Nephron progenitor cell (in vitro differentiated cells): ENCODE results near the gene TMEM203.
"Not testable (repeated sequence)": the region's sequence is repeated elsewhere in the genome, so short reads cannot be mapped to it uniquely, and the experiment has no call there.

Experiments
- DNase-seq: peaks from one replicate; pipeline ENCODE4 v3.0.0; 2021
- H3K27ac Mint-ChIP-seq: 2 replicates; pipeline ENCODE4 v1.8.0; 2021; ENCODE audit warnings: mild to moderate bottlenecking, moderate library complexity, mixed read lengths
- H3K27me3 Mint-ChIP-seq: 2 replicates; pipeline ENCODE4 v1.8.0; 2021; ENCODE audit warnings: mild to moderate bottlenecking, low read depth, mixed read lengths; ENCODE audit not compliant: poor library complexity
- H3K36me3 Mint-ChIP-seq: 2 replicates; pipeline ENCODE4 v1.8.0; 2021; ENCODE audit warnings: low read depth, mixed read lengths
- H3K4me1 Mint-ChIP-seq: 2 replicates; pipeline ENCODE4 v1.8.0; 2021; ENCODE audit warnings: mixed read lengths
- H3K4me3 Mint-ChIP-seq: 2 replicates; pipeline ENCODE4 v1.8.0; 2021; ENCODE audit warnings: mild to moderate bottlenecking, moderate library complexity, mixed read lengths
- H3K9me3 Mint-ChIP-seq: 2 replicates; pipeline ENCODE4 v1.8.0; 2021; ENCODE audit warnings: mild to moderate bottlenecking, moderate library complexity, mixed read lengths
- CTCF ChIP-seq: fragments of 200-600 bp; sonication (generic); IDR thresholded peaks from 2 replicates; pipeline ENCODE4 v1.5.0; 2021; ENCODE audit warnings: antibody characterized with exemption

Gene TMEM203

GRCh38 chr9:137241490-137242268 lies 36.2 kb upstream of the TMEM203 start:
- DNase-seq = no peak
- Mint-ChIP-seq H3K36me3 (peaks cover 15% of the 10 kb centered on the region), H3K9me3 (no peaks in the 10 kb centered on the region), H3K27me3 (peaks cover 3% of the 10 kb centered on the region), H3K27ac (no peak overlapping the region), H3K4me1 (peaks cover 56% of the 10 kb centered on the region), H3K4me3 (peak overlapping the region; percentile 89)
- no peak for TF ChIP-seq CTCF

GRCh38 chr9:137240841-137241489 lies 35.5 kb upstream of the TMEM203 start, which contains the start of gene TUBB4B:
Gene TUBB4B, plus strand, starts transcription at chr9:137241287. Its CDS starts 74 bp downstream, at chr9:137241361.
- TF ChIP-seq CTCF = no peak
- Mint-ChIP-seq H3K4me1 (peaks cover 53% of the 10 kb centered on the region), H3K27ac (peak within 1 kb of the TSS; percentile 93)

GRCh38 chr9:137240318-137240840 lies 34.9 kb upstream of the TMEM203 start:
- Mint-ChIP-seq H3K9me3 (no peaks in the 10 kb centered on the region), H3K4me3 (peak overlapping the region; percentile 81), H3K36me3 (peaks cover 15% of the 10 kb centered on the region), H3K27me3 (no peaks in the 10 kb centered on the region), H3K27ac (no peak overlapping the region), H3K4me1 (peaks cover 53% of the 10 kb centered on the region)
- TF ChIP-seq CTCF = no peak
- DNase-seq = peak; percentile 65

More at GRCh38 chr9:137240841-137241489, 35.5 kb upstream of the TMEM203 start, which contains the start of gene TUBB4B:
- Mint-ChIP-seq H3K27me3 (peaks cover 3% of the 10 kb centered on the region), H3K4me3 (peak within 1 kb of the TSS; percentile 89), H3K9me3 (no peaks in the 10 kb centered on the region), H3K36me3 (peaks cover 15% of the 10 kb centered on the region)
- DNase-seq = peak; percentile 97

GRCh38 chr9:137239541-137240200 lies 34.2 kb upstream of the TMEM203 start:
- DNase-seq, H3K9me3 Mint-ChIP-seq, H3K27me3 Mint-ChIP-seq: not testable (repeated sequence)
- peak overlapping the region; percentile 81 for H3K4me3 Mint-ChIP-seq
- peaks cover 15% of the 10 kb centered on the region for H3K36me3 Mint-ChIP-seq
- peaks cover 58% of the 10 kb centered on the region for H3K4me1 Mint-ChIP-seq
- peak overlapping the region; percentile 93 for H3K27ac Mint-ChIP-seq

GRCh38 chr9:137237759-137238726 lies 32.6 kb upstream of the TMEM203 start:
- peaks cover 10% of the 10 kb centered on the region for H3K36me3 Mint-ChIP-seq
- H3K27ac Mint-ChIP-seq = no peak overlapping the region
- H3K27me3 Mint-ChIP-seq = no peaks in the 10 kb centered on the region
- no peak for DNase-seq
- H3K4me3 Mint-ChIP-seq = peak overlapping the region; percentile 24
- no peak for TF ChIP-seq CTCF
- H3K9me3 Mint-ChIP-seq = no peaks in the 10 kb centered on the region
- H3K4me1 Mint-ChIP-seq = peaks cover 43% of the 10 kb centered on the region
